Measurements from ENCODE around the gene DNAJC11.

The DNAJC11 gene

GRCh38 chr1:6588128-6588892 is 113.3 kb downstream of the DNAJC11 start:
- H3K9ac ChIP-seq (ENCODE audit: low read depth, low read length): no peak overlapping the region
- H3K27me3 ChIP-seq (ENCODE audit: control insufficient read depth, insufficient read depth, low read length): no peaks in the 10 kb centered on the region
- no peaks in the 10 kb centered on the region for H3K4me1 ChIP-seq (ENCODE audit: control insufficient read depth, insufficient read depth, low read length)
- H3K36me3 ChIP-seq (ENCODE audit: control insufficient read depth, insufficient read depth, low read length): peaks cover 63% of the 10 kb centered on the region
- no peak overlapping the region for H3K27ac ChIP-seq (ENCODE audit: low read depth, low read length)
- no peak overlapping the region for H3K4me3 ChIP-seq (ENCODE audit: low read depth, low read length)
- H3K9me3 ChIP-seq (ENCODE audit: control insufficient read depth, insufficient read depth, low read length): no peaks in the 10 kb centered on the region

GRCh38 chr1:6587261-6588005 is 114.2 kb downstream of the DNAJC11 start:
- H3K36me3 ChIP-seq (ENCODE audit: control insufficient read depth, insufficient read depth, low read length): peaks cover 56% of the 10 kb centered on the region
- no peak overlapping the region for H3K9ac ChIP-seq (ENCODE audit: low read depth, low read length)
- H3K27me3 ChIP-seq (ENCODE audit: control insufficient read depth, insufficient read depth, low read length): no peaks in the 10 kb centered on the region
- H3K27ac ChIP-seq (ENCODE audit: low read depth, low read length): no peak overlapping the region
- no peaks in the 10 kb centered on the region for H3K9me3 ChIP-seq (ENCODE audit: control insufficient read depth, insufficient read depth, low read length)
- no peaks in the 10 kb centered on the region for H3K4me1 ChIP-seq (ENCODE audit: control insufficient read depth, insufficient read depth, low read length)
- H3K4me3 ChIP-seq (ENCODE audit: low read depth, low read length): no peak overlapping the region

- no peaks in the 10 kb centered on the region for H3K9me3 ChIP-seq (ENCODE audit: control insufficient read depth, insufficient read depth, low read length)
- no peak overlapping the region for H3K27ac ChIP-seq (ENCODE audit: low read depth, low read length)
- H3K9ac ChIP-seq (ENCODE audit: low read depth, low read length): no peak overlapping the region
- H3K36me3 ChIP-seq (ENCODE audit: control insufficient read depth, insufficient read depth, low read length): peaks cover 54% of the 10 kb centered on the region
- H3K4me3 ChIP-seq (ENCODE audit: low read depth, low read length): no peak overlapping the region
- no peaks in the 10 kb centered on the region for H3K27me3 ChIP-seq (ENCODE audit: control insufficient read depth, insufficient read depth, low read length)
- H3K4me1 ChIP-seq (ENCODE audit: control insufficient read depth, insufficient read depth, low read length): no peaks in the 10 kb centered on the region
These were observed 115.2 kb downstream of the DNAJC11 start for GRCh38 chr1:6586404-6586816.

- Histone ChIP-seq H3K36me3 (ENCODE audit: control insufficient read depth, insufficient read depth, low read length) (peaks cover 49% of the 10 kb centered on the region), H3K4me1 (ENCODE audit: control insufficient read depth, insufficient read depth, low read length) (no peaks in the 10 kb centered on the region), H3K27ac (ENCODE audit: low read depth, low read length) (no peak overlapping the region), H3K4me3 (ENCODE audit: low read depth, low read length) (no peak overlapping the region), H3K9me3 (ENCODE audit: control insufficient read depth, insufficient read depth, low read length) (no peaks in the 10 kb centered on the region), H3K9ac (ENCODE audit: low read depth, low read length) (no peak overlapping the region), H3K27me3 (ENCODE audit: control insufficient read depth, insufficient read depth, low read length) (no peaks in the 10 kb centered on the region)
These were observed 115.8 kb downstream of the DNAJC11 start for GRCh38 chr1:6585841-6586240.

- H3K9me3 ChIP-seq (ENCODE audit: control insufficient read depth, insufficient read depth, low read length): no peaks in the 10 kb centered on the region
- no peak overlapping the region for H3K27ac ChIP-seq (ENCODE audit: low read depth, low read length)
- no peaks in the 10 kb centered on the region for H3K4me1 ChIP-seq (ENCODE audit: control insufficient read depth, insufficient read depth, low read length)
- peaks cover 42% of the 10 kb centered on the region for H3K36me3 ChIP-seq (ENCODE audit: control insufficient read depth, insufficient read depth, low read length)
- no peak overlapping the region for H3K9ac ChIP-seq (ENCODE audit: low read depth, low read length)
- no peak overlapping the region for H3K4me3 ChIP-seq (ENCODE audit: low read depth, low read length)
- no peaks in the 10 kb centered on the region for H3K27me3 ChIP-seq (ENCODE audit: control insufficient read depth, insufficient read depth, low read length)
These were observed 116.4 kb downstream of the DNAJC11 start for GRCh38 chr1:6585081-6585722.
